B cell (primary cell): ENCODE measurements around the gene BACH2.

Source experiments
- EZH2 ChIP-seq: IDR thresholded peaks from 2 replicates; pipeline ENCODE4 v1.6.1; 2012; ENCODE audit warnings: borderline replicate concordance, low read depth, mild to moderate bottlenecking, moderate library complexity, low read length; ENCODE audit not compliant: insufficient read depth, poor library complexity, severe bottlenecking
- TF ChIP-seq, protein P1 (sequence below): fragments of 200-600 bp; IDR thresholded peaks from one replicate; pipeline ENCODE4 v1.8.0; 2022; ENCODE audit warnings: antibody characterized with exemption, mild to moderate bottlenecking

DNA sequence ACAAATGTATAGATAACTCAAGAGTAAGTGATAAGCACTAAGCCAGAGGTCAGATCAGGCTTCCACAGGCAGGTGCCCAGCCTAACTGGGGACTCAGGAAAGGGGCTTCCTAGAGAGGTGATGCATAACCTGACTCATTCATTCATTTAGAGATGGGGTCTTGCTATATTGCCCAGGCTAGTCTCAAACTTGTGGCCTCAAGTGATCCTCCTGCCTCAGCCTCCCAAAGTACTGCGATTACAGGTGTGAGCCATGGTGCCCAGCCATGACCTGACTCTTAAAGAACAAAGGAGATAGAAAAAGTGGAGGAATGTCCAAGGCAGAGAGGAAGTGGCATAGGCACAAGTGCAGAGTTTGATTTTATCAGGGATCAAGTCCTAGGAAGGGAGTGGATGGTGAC lies 360.5 kb downstream of the BACH2 start:
- no peak for TF ChIP-seq EZH2
- TF ChIP-seq, protein P1, sequence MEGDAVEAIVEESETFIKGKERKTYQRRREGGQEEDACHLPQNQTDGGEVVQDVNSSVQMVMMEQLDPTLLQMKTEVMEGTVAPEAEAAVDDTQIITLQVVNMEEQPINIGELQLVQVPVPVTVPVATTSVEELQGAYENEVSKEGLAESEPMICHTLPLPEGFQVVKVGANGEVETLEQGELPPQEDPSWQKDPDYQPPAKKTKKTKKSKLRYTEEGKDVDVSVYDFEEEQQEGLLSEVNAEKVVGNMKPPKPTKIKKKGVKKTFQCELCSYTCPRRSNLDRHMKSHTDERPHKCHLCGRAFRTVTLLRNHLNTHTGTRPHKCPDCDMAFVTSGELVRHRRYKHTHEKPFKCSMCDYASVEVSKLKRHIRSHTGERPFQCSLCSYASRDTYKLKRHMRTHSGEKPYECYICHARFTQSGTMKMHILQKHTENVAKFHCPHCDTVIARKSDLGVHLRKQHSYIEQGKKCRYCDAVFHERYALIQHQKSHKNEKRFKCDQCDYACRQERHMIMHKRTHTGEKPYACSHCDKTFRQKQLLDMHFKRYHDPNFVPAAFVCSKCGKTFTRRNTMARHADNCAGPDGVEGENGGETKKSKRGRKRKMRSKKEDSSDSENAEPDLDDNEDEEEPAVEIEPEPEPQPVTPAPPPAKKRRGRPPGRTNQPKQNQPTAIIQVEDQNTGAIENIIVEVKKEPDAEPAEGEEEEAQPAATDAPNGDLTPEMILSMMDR, result no peak
